PFSK-1 (cell line): Measurements from ENCODE around the gene DYNC1H1.

Experiments used
- POLR2AphosphoS5 ChIP-seq: IDR thresholded peaks from 2 replicates; pipeline ENCODE4 v1.6.1; 2012; ENCODE audit warnings: low read depth, mild to moderate bottlenecking, control low read depth, low read length, moderate library complexity
- TF ChIP-seq, protein P1 (sequence below), 2 experiments: IDR thresholded peaks; 2 replicates each; pipeline versions ENCODE4 v1.6.1 to v1.8.0; 2011 to 2012; ENCODE audit warnings: low read depth in 2 of 2, low read length in 2 of 2, control low read depth in 1 of 2, inconsistent platforms in 1 of 2, mild to moderate bottlenecking in 1 of 2, moderate library complexity in 1 of 2; ENCODE audit not compliant: insufficient read depth in 1 of 2

DNA sequence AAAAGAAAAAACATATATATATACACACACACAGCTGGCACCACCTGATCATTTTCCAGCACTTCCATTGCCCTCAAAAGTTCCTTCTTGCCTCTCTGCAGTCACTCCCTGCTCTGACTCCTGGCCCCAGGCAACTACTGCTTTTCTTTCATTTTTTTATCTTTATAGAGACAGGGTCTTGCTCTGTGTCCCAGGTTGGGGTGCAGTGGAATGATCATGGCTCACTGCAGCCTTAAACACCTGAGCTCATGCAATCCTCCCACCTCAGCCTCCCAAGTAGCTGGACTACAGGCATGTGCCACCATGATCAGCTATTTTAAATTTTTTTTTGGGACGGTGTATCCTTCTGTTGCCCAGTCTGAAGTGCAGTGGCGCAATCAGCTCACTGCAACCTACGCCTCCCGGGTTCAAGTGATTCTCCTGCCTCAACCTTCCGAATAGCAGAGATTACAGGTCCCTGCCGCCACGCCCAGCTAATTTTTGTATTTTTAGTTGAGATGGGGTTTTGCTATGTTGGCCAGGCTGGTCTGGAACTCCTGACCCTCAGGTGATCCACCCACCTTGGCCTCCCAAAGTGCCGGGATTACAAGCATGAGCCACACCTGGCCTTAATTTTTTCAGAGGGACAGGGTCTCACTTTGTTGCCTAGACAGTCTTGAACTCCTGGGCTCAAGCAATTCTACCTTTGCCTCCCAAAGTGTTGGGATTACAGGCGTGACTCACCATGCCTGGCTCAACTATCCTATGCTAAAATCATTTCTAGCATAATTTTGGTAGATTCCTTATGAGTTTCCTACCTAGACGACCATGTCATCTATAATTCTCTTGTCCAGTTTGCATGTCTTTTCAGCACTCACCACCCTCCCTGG, 114.7 kb downstream of the DYNC1H1 start:
- TF ChIP-seq POLR2AphosphoS5 = no peak
- TF ChIP-seq, protein P1, sequence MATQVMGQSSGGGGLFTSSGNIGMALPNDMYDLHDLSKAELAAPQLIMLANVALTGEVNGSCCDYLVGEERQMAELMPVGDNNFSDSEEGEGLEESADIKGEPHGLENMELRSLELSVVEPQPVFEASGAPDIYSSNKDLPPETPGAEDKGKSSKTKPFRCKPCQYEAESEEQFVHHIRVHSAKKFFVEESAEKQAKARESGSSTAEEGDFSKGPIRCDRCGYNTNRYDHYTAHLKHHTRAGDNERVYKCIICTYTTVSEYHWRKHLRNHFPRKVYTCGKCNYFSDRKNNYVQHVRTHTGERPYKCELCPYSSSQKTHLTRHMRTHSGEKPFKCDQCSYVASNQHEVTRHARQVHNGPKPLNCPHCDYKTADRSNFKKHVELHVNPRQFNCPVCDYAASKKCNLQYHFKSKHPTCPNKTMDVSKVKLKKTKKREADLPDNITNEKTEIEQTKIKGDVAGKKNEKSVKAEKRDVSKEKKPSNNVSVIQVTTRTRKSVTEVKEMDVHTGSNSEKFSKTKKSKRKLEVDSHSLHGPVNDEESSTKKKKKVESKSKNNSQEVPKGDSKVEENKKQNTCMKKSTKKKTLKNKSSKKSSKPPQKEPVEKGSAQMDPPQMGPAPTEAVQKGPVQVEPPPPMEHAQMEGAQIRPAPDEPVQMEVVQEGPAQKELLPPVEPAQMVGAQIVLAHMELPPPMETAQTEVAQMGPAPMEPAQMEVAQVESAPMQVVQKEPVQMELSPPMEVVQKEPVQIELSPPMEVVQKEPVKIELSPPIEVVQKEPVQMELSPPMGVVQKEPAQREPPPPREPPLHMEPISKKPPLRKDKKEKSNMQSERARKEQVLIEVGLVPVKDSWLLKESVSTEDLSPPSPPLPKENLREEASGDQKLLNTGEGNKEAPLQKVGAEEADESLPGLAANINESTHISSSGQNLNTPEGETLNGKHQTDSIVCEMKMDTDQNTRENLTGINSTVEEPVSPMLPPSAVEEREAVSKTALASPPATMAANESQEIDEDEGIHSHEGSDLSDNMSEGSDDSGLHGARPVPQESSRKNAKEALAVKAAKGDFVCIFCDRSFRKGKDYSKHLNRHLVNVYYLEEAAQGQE (IDR thresholded peaks at IDR 0.05; ENCODE audit: insufficient read depth in 1 of 2, low read depth in 2 of 2, low read length in 2 of 2) = no peak
